ENCODE measurements around the gene ANKRD39.

Gene ANKRD39

DNA sequence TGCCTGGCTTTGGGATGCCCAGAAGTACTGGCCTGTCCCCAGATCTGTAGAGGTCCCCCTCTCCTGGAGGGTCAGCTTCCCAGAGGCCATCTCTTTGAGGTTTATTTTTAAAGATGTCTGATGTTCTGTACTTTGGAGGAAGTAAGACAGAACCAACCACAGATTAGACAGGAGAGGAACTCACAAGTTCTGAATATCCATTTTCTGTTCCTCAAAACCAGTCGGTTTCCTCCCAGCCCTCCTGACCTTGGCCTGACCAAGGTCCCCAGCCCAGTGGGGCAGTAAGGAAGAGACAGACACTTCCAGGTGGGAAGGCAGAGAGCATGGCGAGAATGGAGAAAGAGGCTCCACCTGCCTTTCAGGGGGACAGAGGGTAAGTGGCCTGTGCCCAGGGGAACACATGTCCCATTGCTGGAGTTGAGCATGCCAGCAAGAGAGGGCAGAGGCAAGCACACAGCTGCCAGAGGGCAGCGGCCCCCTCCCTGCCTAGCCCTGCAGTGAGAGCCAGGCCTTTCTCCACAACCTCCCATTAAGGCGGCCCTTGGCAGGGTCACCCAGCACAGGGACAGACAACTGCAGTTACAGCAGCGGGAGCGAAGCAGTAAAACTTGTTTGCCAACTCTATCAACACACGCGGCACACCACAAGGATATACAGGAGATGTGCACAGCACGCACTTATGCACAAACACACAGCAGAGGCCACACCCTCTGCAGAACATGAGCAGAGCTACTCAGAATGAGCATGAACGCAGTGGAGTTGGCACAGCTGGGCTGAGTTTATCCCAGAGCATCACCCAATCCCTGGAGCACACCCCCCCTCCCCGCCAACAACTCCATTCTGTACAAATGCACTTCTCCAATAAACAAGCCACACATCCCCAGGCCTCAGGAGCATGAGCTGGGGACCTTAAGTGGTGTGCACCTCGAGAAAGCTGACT lies 30.5 kb upstream of the ANKRD39 start:
- Histone ChIP-seq H3K27ac (ENCODE audit: low read length) (no peak overlapping the region), H3K4me2 (ENCODE audit: low read depth, low read length) (no peak overlapping the region), H3K27me3 (replicated peaks; ENCODE audit: insufficient read depth, low read length) (no peaks in the 10 kb centered on the region), H2AFZ (ENCODE audit: low read length) (no peak overlapping the region), H3F3A (ENCODE audit: insufficient read depth, low read length) (no peaks in the 10 kb centered on the region), H3K9me2 (replicated peaks; ENCODE audit: insufficient read depth, low read length) (no peaks in the 10 kb centered on the region), H3K4me1 (ENCODE audit: low read length) (no peaks in the 10 kb centered on the region), H3K79me2 (ENCODE audit: low read length) (no peaks in the 10 kb centered on the region), H3K36me3 (replicated peaks; ENCODE audit: insufficient read depth, low read length) (no peaks in the 10 kb centered on the region), H3K4me3 (ENCODE audit: low read length) (no peak overlapping the region), H3K9me3 (replicated peaks; ENCODE audit: insufficient read depth, low read length) (no peaks in the 10 kb centered on the region), H4K20me1 (ENCODE audit: insufficient read depth, low read length) (no peaks in the 10 kb centered on the region), H3K9ac (ENCODE audit: low read length) (no peak overlapping the region)
- no peak for DNase-seq
- TF ChIP-seq EZH2 (optimal IDR thresholded peaks at IDR 0.05; ENCODE audit: low read depth, low read length) (no peak), CTCF (IDR thresholded peaks at IDR 0.05; ENCODE audit: low read length) (no peak), EZH2phosphoT487 (IDR thresholded peaks at IDR 0.05; ENCODE audit: low read length) (no peak)

DNA sequence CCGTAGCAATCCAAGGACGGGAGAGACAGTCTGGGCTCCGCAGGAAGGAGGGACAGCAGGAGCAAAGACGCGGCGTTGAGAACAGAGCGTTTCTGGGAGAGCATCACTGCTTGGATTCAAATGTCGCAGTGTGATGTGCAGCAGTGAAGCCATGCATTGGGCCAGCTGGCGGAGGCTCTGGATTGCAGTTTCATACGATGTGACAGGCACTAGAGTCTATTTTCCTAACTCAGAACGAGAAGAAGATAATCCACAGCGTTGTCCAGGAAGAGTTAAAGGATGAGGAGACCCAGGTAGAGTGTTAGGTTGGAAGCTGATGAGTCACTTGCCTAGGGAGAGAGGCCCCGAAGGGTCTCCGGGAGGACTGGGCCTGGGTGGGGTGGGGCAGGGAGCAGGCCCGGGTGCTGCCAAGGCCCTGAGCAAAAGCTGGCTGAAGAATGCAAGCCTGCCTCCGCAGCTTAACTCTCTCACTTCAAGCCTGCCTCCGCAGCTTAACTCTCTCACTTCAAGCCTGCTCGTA lies 29.7 kb upstream of the ANKRD39 start:
- no peaks in the 10 kb centered on the region for H3K27me3 ChIP-seq (replicated peaks; ENCODE audit: insufficient read depth, low read length)
- TF ChIP-seq EZH2phosphoT487 (IDR thresholded peaks at IDR 0.05; ENCODE audit: low read length) (no peak), EZH2 (optimal IDR thresholded peaks at IDR 0.05; ENCODE audit: low read depth, low read length) (no peak), CTCF (IDR thresholded peaks at IDR 0.05; ENCODE audit: low read length) (no peak)
- no peaks in the 10 kb centered on the region for H3K9me2 ChIP-seq (replicated peaks; ENCODE audit: insufficient read depth, low read length)
- no peaks in the 10 kb centered on the region for H3K4me1 ChIP-seq (ENCODE audit: low read length)
- H3F3A ChIP-seq (ENCODE audit: insufficient read depth, low read length) = no peaks in the 10 kb centered on the region
- no peak overlapping the region for H3K4me3 ChIP-seq (ENCODE audit: low read length)
- DNase-seq = no peak
- no peak overlapping the region for H3K4me2 ChIP-seq (ENCODE audit: low read depth, low read length)
- no peaks in the 10 kb centered on the region for H3K79me2 ChIP-seq (ENCODE audit: low read length)
- no peaks in the 10 kb centered on the region for H3K9me3 ChIP-seq (replicated peaks; ENCODE audit: insufficient read depth, low read length)
- H2AFZ ChIP-seq (ENCODE audit: low read length) = no peak overlapping the region
- H3K36me3 ChIP-seq (replicated peaks; ENCODE audit: insufficient read depth, low read length) = no peaks in the 10 kb centered on the region
- no peak overlapping the region for H3K9ac ChIP-seq (ENCODE audit: low read length)
- H3K27ac ChIP-seq (ENCODE audit: low read length) = no peak overlapping the region
- H4K20me1 ChIP-seq (ENCODE audit: insufficient read depth, low read length) = no peaks in the 10 kb centered on the region

- Histone ChIP-seq H3K79me2 (ENCODE audit: low read length) (no peaks in the 10 kb centered on the region), H3F3A (ENCODE audit: insufficient read depth, low read length) (no peaks in the 10 kb centered on the region), H4K20me1 (ENCODE audit: insufficient read depth, low read length) (no peaks in the 10 kb centered on the region), H3K27ac (ENCODE audit: low read length) (no peak overlapping the region), H3K27me3 (replicated peaks; ENCODE audit: insufficient read depth, low read length) (peaks cover 6% of the 10 kb centered on the region; the same call in 1 of the 2 replicates), H3K4me3 (ENCODE audit: low read length) (no peak overlapping the region), H3K9me2 (replicated peaks; ENCODE audit: insufficient read depth, low read length) (no peaks in the 10 kb centered on the region), H3K4me1 (ENCODE audit: low read length) (no peaks in the 10 kb centered on the region), H3K4me2 (ENCODE audit: low read depth, low read length) (no peak overlapping the region), H3K9ac (ENCODE audit: low read length) (no peak overlapping the region), H3K9me3 (replicated peaks; ENCODE audit: insufficient read depth, low read length) (no peaks in the 10 kb centered on the region), H3K36me3 (replicated peaks; ENCODE audit: insufficient read depth, low read length) (no peaks in the 10 kb centered on the region), H2AFZ (ENCODE audit: low read length) (no peak overlapping the region)
- TF ChIP-seq EZH2 (optimal IDR thresholded peaks at IDR 0.05; ENCODE audit: low read depth, low read length) (no peak), CTCF (IDR thresholded peaks at IDR 0.05; ENCODE audit: low read length) (no peak), EZH2phosphoT487 (IDR thresholded peaks at IDR 0.05; ENCODE audit: low read length) (no peak)
- DNase-seq = no peak
Observed at GRCh38 chr2:96885432-96886347, 27.9 kb upstream of the ANKRD39 start.
